ENCODE results near the gene TRAPPC8.
"Not testable (repeated sequence)": the region's sequence is repeated elsewhere in the genome, so short reads cannot be mapped to it uniquely, and the experiment has no call there.

TRAPPC8 gene, protein sequence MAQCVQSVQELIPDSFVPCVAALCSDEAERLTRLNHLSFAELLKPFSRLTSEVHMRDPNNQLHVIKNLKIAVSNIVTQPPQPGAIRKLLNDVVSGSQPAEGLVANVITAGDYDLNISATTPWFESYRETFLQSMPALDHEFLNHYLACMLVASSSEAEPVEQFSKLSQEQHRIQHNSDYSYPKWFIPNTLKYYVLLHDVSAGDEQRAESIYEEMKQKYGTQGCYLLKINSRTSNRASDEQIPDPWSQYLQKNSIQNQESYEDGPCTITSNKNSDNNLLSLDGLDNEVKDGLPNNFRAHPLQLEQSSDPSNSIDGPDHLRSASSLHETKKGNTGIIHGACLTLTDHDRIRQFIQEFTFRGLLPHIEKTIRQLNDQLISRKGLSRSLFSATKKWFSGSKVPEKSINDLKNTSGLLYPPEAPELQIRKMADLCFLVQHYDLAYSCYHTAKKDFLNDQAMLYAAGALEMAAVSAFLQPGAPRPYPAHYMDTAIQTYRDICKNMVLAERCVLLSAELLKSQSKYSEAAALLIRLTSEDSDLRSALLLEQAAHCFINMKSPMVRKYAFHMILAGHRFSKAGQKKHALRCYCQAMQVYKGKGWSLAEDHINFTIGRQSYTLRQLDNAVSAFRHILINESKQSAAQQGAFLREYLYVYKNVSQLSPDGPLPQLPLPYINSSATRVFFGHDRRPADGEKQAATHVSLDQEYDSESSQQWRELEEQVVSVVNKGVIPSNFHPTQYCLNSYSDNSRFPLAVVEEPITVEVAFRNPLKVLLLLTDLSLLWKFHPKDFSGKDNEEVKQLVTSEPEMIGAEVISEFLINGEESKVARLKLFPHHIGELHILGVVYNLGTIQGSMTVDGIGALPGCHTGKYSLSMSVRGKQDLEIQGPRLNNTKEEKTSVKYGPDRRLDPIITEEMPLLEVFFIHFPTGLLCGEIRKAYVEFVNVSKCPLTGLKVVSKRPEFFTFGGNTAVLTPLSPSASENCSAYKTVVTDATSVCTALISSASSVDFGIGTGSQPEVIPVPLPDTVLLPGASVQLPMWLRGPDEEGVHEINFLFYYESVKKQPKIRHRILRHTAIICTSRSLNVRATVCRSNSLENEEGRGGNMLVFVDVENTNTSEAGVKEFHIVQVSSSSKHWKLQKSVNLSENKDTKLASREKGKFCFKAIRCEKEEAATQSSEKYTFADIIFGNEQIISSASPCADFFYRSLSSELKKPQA (N-terminal part only)

DNA sequence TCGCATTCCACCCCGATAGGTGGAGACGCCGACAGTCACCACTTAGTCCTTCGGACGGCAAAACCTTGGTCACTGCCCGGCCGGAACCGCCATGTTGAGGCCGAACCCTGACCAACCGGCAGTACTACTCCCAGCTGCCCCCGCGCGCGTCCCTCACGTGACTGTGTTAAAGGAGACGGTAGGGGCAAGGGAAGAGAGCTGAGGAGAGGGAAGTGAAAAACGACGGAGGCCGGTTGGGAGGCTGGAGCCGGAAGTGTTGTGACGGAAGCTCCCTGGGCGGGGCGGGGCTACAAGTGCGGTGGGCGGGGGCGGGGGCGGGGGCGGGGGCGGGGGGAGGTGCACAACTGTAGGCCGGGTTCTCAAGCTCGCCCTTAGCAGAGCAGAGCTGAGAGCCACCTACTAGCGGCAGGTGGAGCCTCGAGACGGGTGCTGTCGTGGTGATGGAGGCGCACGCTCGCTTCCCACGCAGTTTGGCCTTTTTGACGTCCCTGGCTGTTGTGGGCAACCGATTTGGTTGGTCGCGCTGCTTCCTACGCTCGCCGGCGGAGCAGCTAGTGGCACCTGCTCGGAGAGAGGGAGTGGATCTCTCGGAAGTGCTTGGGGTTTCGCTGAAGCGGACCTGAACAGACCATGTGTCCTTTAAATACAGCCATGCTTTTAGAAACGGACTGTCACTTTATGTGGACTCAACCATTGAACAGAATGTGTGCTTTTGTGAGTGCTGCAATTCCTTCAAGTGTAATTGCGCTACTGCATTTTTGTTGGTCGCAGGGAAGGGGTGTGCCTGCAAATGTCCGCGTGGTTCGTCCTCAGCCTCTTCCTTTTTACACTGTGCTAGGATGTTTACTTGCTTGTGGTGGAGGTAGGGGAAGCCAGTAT is at the start of gene TRAPPC8:
TSS of gene TRAPPC8 (minus strand) at position 130 of the 879 bp plus-strand sequence. CDS start 364 bp downstream, outside the sequence.
- peak; percentile 98 for DNase-seq (ENCODE audit: low read depth)

DNA sequence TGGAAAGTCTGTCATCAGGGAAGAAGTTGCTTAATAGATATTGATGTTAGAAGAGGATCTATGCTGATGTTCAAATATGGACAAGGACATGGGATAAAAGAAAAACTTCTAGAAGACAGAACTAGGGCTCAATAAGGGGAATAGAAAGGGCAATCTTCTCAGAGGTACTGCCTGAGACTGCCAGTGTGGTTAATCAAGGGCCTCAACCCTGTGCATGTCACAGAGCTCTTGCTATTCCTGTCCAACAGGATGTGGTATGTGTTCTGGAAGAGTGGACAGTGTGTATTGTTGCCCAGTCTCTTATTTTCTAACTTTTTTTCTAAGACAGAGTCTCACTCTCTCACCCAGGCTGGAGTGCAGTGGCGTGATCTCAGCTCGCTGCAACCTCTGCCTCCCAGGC is 47.9 kb upstream of the TRAPPC8 start:
- no peak for DNase-seq (ENCODE audit: low read depth)

DNA sequence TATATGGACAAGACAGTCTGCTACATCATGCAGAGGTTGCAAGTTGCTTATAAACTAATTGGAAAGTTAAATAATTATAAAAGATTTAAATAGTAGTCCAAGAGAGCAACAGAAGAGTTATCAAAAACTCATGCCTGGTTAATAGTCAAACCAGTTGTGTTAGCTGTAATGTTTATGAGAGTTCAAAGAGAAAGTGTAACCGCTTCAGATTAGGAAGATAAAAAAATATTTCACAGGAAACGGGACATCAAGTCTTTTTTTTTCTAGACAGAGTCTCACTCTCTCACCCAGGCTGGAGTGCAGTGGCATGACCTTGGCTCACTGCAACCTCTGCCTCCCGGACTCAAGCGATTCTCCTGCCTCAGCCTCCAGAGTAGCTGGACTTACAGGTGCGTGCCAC is 41.0 kb upstream of the TRAPPC8 start:
- DNase-seq (ENCODE audit: low read depth) = no peak

DNA sequence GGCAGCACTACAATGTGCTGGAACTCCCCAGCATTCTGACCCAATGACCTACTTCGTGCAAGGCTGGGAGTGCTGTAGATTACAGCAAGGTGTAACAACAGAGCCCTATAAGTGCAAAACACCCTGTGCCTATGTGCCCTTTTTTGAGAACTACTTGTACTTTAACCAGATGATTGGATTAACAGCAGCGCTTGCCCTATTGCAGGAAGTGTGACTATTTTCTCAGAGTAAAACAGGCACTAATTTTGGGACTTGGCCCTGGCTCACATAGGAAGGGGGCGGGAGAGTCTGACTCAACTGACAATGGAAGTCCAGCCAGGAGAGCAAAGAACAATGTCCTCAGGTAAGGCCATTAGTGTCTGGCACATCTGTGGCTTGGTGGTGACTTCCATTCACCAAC is 40.1 kb upstream of the TRAPPC8 start:
- DNase-seq (ENCODE audit: low read depth) = no peak

DNA sequence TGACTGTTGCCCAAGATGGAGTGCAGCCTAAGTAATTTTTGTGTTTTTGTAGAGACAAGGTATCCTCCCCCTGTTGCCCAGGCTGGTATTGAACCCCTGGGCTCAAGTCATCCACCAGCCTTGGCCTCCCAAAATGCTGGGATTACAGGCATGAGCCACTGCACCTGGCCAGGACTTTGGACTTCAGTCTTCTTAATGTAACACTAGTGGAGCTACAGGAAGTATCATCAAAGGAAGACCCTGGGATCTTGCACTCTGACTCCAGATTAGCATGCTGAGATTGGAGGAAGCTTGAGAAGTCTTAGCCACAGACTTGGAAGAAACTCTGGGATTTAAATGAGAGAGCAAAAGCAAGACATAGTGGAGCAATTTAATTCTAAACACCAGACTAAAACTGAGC is 37.9 kb upstream of the TRAPPC8 start:
- DNase-seq (ENCODE audit: low read depth) = no peak

DNA sequence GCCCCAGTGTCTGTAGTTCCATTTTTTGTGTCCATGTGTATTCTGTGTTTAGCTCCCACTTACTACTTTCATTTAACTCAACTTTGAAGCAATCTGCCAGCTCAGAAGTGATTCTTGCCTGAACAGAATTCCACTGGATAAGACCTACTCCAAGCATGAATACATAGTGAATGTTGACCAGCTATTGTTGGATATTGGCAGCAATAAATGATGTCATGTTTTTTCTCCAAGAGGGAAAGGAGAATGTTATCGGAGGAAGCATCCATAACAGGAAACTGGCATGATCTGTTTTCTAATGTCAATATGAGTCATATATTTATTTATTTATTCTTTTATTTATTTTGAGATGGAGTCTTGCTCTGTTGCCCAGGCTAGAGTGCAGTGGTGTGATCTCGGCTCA is 36.8 kb upstream of the TRAPPC8 start:
- no peak for DNase-seq (ENCODE audit: low read depth)

DNA sequence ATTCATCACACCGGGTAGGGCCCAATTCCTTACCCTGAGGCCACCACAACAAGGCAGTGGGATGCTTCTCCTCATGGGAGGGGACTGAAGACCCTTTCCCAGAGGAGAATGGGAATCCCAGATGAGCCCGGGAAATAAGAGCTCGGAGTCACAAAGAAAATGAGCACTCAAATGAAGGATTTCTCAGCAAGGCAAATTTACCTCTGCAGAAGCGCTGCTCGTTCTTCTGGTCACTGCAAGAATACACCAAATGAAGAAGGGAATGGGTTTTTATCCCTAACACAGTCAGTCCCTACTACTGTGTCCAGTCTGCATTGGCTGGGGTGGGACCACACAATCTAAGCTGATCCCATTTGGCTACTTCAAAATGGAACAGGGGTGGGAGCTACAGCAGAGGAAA is 35.7 kb upstream of the TRAPPC8 start:
- DNase-seq (ENCODE audit: low read depth) = no peak

DNA sequence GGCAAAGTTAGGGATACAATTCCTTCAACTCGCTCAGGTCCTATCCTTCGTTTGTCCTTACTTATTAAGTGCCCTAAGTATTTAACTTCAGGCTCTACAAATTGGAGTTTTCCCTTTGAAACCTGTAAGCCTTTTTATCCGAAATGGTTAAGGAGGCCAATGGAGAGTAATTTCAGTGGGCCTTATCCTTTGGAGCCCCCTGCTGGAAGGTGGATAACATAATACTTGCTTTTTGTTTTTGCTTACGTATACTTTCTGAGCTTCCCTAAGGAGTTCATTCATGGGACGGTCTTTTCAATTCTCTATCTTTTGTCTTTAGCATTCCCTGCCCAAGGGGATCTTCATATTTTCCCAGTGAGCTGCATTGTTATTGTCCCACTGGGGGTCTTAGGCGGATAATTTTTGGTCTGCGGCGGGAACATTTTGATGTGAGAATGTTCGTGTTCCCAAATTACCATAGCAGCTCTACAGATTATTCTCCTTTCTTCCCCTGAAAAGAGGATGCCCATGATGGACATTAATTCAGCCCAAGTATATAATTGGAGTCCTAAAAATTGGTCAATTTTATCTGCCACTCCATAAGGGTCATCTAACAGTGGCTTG is 34.4 kb upstream of the TRAPPC8 start:
- DNase-seq (ENCODE audit: low read depth) = peak; percentile 28

DNA sequence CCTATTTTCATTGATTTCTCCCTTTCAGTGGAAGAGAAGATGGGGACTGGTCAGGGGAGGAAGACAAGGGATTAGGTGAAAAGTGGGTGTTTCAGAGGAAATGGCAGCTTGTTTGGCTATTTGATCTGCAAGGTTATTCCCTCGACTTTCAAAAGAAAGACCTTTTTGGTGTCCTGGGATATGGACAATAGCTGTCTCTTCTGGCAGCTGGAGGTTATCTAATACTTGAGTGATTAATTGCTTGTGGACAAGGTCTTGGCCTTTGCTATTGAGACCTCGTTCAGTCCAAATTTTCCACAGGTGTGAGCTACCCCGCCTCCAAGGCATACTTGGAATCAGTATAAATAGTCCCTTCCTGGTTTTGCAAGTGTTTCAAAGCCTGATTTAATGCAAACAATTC is 33.3 kb upstream of the TRAPPC8 start:
- DNase-seq (ENCODE audit: low read depth) = no peak

DNA sequence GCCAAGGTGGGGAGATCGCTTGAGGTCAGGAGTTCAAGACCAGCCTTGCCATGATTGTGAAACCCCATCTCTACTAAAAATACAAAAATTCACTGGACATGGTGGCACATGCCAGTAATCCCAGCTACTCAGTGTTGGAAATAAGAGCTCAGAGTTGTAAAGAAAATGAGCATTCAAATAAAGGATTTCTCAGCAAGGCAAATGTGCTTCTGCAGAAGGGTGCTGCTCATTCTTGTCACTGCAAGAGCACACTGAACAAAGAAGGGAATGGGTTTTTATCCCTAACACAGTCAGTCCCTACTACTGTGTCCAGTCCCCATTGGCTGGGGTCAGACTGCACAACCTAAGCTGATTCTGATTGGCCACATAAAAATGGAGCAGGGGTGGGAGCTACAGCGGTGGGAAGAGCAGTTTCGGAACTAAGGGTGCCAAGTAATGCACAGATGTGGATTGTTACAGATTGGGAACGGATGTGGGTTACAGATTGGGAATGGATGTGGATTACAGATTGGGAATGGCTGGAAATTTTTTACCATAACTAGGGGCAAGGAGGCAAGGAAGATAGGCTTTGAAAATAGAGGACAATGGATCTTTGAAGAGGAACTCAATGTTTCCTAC is 31.1 kb upstream of the TRAPPC8 start:
- DNase-seq (ENCODE audit: low read depth) = no peak

DNA sequence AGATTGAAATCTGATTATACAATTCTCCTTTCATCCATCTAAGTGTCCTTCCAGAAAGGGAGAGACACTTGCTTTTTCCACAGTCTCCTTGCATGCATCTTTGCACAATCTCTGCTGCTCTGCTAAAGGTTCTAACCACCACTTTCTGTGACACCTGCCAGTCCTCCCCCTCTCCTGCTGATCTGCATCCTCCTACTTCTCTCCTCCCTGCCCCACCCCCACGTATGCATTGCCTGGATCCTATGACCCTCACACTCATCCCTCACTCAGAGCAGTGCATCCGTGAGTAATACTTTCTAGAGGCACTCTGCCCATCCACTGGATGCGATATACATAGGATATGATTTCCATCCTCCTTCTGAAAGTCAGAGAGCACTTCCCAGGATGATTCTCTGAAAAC is 27.7 kb upstream of the TRAPPC8 start:
- DNase-seq (ENCODE audit: low read depth) = no peak

DNA sequence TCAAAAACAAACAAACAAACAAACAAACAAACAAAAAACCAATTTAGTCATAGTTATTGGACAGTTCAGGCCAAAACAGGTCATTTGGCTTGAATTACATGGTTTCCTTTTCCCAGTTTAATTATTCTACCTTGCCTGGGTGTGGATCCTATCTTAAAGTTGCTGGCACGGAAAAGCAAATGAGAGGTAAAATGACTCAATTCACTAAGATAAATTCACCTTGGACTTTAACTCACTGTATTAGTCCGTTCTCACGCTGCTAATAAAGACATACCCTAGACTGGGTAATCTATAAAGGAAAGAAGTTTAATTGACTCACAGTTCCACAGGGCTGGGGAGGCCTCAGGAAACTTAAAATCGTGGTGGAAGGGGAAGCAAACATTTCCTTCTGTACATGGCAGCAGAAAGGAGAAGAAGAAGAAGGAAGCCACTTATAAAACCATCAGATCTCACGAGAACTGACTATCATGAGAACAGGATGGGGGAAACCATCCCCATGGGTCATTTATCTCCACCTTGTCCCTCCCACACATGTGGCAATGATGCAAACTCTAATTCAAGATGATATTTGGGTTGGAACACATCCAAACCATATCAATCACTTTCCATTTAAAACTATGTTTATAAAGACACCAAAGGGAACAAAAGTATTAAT is 22.5 kb upstream of the TRAPPC8 start:
- no peak for DNase-seq (ENCODE audit: low read depth)

DNA sequence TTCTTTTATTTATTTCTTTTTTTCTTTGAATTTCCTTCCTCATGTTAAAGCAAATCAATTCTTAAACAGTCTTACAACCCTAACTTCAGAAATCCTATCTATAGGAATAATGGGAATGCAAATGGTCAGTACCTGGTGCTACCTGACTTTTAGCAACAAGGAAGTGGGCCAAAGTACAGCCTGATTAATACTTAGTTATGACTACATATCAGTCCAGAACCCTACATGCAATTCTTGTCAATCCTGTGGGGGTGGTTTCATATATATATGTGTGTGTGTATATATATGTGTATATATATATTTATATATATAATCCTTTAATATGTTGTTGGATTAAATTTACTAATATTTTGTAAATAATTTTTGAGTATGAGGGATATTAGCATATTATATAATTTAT is 14.8 kb upstream of the TRAPPC8 start:
- no peak for DNase-seq (ENCODE audit: low read depth)

DNA sequence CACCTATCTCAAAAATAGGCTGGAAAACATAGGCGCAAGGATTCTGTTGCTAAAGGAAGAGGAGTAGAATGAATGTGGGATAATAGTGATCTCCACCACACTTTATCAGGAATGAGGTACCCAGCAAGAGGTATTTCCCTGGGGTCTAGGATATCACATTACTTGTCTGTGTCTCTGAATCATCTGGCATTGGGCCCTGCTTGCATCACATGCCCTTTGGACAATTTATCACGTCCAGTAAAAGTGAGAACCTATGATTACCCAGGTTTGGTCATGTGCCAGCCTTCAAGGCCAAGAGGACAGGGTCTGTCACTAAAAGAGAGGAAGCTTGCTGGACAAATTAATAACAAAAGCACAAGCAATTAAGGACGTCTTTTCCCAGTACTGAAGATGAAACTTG is 11.4 kb upstream of the TRAPPC8 start:
- peak; percentile 5 for DNase-seq (ENCODE audit: low read depth)

DNA sequence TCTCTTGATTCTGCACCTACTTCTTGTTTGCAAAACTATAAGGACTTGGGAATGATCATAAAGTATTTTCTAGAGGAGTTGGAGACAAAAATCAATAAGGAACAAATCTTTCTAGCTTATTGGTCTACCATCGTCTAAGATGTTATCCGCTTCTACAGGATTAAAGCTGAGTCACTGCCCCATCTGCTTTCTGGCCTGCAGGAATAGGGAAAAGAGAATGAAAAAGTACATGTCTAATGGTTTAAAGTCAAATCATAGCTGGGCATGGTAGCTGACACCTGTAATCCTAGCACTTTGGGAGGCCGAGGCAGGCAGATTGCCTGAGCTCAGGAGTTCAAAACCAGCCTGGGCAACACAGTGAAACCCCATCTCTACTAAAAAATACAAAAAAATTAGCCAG is 10.8 kb upstream of the TRAPPC8 start:
- DNase-seq (ENCODE audit: low read depth) = not testable (repeated sequence)

DNA sequence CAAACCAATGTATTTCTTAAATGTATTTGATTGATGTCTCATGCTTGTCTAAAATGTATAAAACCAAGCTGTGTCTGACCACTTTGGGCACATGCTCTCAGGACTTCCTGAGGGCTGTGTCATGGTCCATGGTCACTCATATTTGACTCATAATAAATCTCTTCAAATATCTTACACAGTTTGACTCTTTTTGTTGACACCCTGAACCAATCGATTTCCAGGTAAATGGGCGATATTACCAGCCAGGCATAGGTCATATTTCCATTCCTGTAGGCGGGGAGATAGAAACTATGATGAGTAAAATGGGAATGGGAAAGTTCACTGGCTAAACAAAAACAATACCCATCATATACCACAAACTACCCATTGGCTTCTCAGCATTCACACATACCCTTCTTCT is 9.3 kb upstream of the TRAPPC8 start:
- no peak for DNase-seq (ENCODE audit: low read depth)

DNA sequence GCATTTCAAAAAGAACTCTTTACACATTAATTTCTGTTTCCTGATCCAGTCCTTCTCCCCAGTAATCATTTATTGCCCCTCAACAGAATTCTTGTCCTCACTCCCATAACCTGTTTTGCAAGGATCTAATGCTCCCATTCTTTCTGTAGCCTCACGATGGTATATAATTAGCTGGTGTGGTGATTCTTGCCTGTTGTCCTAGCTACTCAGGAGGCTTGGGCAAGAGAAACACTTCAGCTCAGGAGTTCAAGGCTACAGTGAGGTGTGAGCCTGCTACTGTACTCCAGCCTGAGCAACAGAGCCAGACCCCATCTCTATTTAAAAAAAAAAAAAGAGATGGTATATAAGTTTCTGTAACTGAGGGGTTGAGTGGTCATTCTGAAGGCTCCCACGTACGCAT is 7.7 kb upstream of the TRAPPC8 start:
- no peak for DNase-seq (ENCODE audit: low read depth)

DNA sequence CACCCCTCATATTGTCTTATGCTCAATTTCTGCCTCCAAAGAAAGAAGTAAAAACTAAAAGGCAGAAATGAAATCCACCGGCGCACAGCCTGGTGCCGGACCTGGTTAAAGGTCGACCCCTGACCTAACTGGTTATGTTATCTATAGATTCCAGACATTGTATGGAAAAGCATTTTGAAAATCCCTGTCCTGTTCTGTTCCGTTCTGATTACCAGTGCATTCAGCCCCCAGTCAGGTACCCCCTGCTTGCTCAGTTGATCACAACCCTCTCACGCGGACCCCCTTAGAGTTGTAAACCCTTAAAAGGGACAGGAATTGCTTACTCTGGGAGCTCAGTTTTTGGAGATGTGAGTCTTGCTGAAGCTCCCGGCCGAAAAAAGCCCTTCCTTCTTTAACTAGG is 5.4 kb upstream of the TRAPPC8 start:
- not testable (repeated sequence) for DNase-seq (ENCODE audit: low read depth)

DNA sequence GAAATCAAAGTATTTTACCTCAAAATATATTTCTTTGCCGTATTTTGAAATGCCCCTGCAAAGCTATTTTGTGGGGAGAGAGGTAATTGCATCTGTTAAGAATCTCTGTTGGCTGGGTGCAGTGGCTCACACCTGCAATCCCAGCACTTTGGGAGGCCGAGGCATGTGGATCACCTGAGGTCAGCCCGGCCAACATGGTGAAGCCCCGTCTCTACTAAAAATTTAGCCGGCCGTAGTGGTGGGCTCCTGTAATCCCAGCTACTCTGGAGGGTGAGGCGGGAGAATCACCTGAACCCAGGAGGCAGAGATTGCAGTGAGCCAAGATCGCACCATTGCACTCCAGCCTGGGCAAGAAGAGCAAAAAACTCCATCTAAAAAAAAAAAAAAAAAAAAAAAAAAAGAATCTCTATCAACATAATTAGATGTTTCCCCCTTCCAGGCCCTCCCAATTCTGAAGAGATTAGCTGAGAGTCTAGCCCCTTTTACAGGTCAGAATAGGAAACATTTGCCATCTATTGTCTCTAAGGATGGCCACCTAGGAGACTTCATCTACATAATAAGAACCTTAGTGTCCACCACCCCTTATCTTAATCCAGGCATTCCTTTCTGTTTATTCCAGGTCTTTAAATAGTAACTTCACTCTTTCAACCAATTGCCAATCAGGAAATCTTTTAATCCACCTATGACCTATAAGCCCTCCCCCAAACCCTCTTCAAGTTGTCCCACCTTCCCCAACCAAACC is 3.5 kb upstream of the TRAPPC8 start:
- DNase-seq (ENCODE audit: low read depth) = no peak

Measured in stromal cell of bone marrow (primary cell).